Panc1 (cell line): Measurements from ENCODE around the gene CUZD1. TPM values are rescaled to one million over a fixed set of nuclear protein-coding genes. Genes with fewer than 3 reads are reported as not detected.

Source experiments
- ATAC-seq: fragments of 200-7000 bp; cut with Tn5 transposase; 2 replicates; pipeline ENCODE4 v1.9.1; 2020; ENCODE audit warnings: mild to moderate bottlenecking, moderate library complexity
- BruUV-seq: library from RNA; stranded (reverse); fragments of 400-500 nt; replicated peaks from 2 replicates; lab custom pipeline; 2021; lab: Mats Ljungman, UMichigan
- CTCF ChIA-PET: fragments of 300-600 bp; sonication (Branson Sonifier 250); formaldehyde crosslinking; loops from one replicate; lab custom pipeline; 2022; ENCODE audit warnings: antibody characterized with exemption; lab: Charles Lee
- POLR2A ChIA-PET: fragments of 300-600 bp; sonication (Branson Sonifier 250); formaldehyde crosslinking; loops from one replicate; lab custom pipeline; 2022; ENCODE audit warnings: antibody characterized with exemption; lab: Charles Lee
- DNase-seq: peaks from one replicate; pipeline ENCODE4 v3.0.0-alpha.2; 2010; ENCODE audit warnings: low read depth, low spot score
- H3K27ac ChIP-seq: 2 replicates; pipeline ENCODE4 v1.5.1; 2011; ENCODE audit warnings: mild to moderate bottlenecking, low read length, inconsistent platforms
- H3K27me3 ChIP-seq: fragments of 200-500 bp; sonication (Bioruptor generic); 2 replicates; pipeline ENCODE4 v1.6.0; 2014; ENCODE audit warnings: low read length, inconsistent platforms; ENCODE audit not compliant: control insufficient read depth, insufficient read depth
- H3K36me3 ChIP-seq: fragments of 200-500 bp; sonication (Bioruptor generic); 2 replicates; pipeline ENCODE4 v1.5.1; 2014; ENCODE audit warnings: inconsistent platforms, mild to moderate bottlenecking, low read length, moderate library complexity; ENCODE audit not compliant: control insufficient read depth, insufficient read depth
- H3K4me1 ChIP-seq: 2 replicates; pipeline ENCODE4 v1.5.1; 2011; ENCODE audit warnings: inconsistent platforms, mild to moderate bottlenecking, low read length, moderate library complexity; ENCODE audit not compliant: control insufficient read depth, insufficient read depth
- H3K4me3 ChIP-seq, 2 experiments: 2 replicates each; pipeline ENCODE4 v1.5.1; 2011 to 2012; ENCODE audit warnings: low read depth in 2 of 2, low read length in 2 of 2, mild to moderate bottlenecking in 2 of 2, inconsistent platforms in 1 of 2, moderate library complexity in 1 of 2
- H3K9me3 ChIP-seq: fragments of 200-500 bp; sonication (Bioruptor generic); 2 replicates; pipeline ENCODE4 v1.5.1; 2014; ENCODE audit warnings: low read depth, mild to moderate bottlenecking, inconsistent platforms, low read length, moderate library complexity; ENCODE audit not compliant: control insufficient read depth, insufficient read depth
- POLR2AphosphoS5 ChIP-seq: IDR thresholded peaks from 2 replicates; pipeline ENCODE4 v1.6.1; 2012; ENCODE audit warnings: mild to moderate bottlenecking, low read depth, low read length, moderate library complexity
- SIN3A ChIP-seq: IDR thresholded peaks from 2 replicates; pipeline ENCODE4 v1.6.1; 2012; ENCODE audit warnings: low read depth, mild to moderate bottlenecking, low read length, moderate library complexity, borderline replicate concordance; ENCODE audit not compliant: insufficient read depth
- TCF7L2 ChIP-seq: IDR thresholded peaks from 2 replicates; pipeline ENCODE4 v1.6.1; 2011; ENCODE audit warnings: mild to moderate bottlenecking, low read depth, low read length, inconsistent platforms
- in situ Hi-C: cut with HindIII; loops from 2 replicates; pipeline ENCODE4 v1.10.0; 2016; ENCODE audit warnings: low sequenced_read_pairs, low pct_unique_long_range_greater_than_20kb
- intact Hi-C: fragments of 100-400 bp; cut with micrococcal nuclease; formaldehyde crosslinking; loops from one replicate; pipeline ENCODE4 v1.10.0; 2022; ENCODE audit not compliant: unreplicated experiment
- total RNA-seq: library from RNA; stranded (reverse); gene quantifications from one replicate; pipeline ENCODE4 v1.2.1, GENCODE V29; 2021; ENCODE audit not compliant: unreplicated experiment
- TF ChIP-seq, protein P1 (sequence below), 2 experiments: IDR thresholded peaks; 2 replicates each; pipeline ENCODE4 v1.6.1; 2011 to 2012; ENCODE audit warnings: low read depth in 2 of 2, control low read depth in 1 of 2, low read length in 1 of 2, mild to moderate bottlenecking in 1 of 2, moderate library complexity in 1 of 2; ENCODE audit not compliant: insufficient read depth in 1 of 2
- TF ChIP-seq, protein P2 (sequence below): fragments of 450-650 bp; IDR thresholded peaks from 2 replicates; pipeline ENCODE4 v1.5.1; 2017; ENCODE audit warnings: mild to moderate bottlenecking

CUZD1 gene
- total RNA-seq, 1 experiment from 2014 or later: 2.9 TPM

DNA sequence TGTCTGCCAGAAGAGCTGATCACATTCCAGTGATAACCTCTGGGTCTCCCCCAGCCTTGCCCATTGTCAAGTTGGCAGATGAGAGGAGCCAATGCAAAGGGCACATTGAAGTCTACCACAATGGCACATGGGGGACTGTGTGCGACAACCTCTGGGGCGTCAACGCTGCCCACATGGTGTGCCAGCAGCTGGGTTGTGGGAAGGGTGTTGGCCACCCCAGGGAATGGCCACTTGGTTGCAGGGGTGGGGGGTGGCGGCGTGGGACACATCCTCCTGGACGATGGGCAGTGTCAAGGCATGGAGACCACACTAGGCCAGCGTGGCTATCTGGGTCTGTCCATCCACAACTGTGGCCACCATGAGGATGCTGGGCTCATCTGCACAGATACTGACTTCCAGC, 43.4 kb downstream of the CUZD1 start:
- Histone ChIP-seq H3K9me3 (no peaks in the 10 kb centered on the region), H3K27ac (no peak overlapping the region), H3K27me3 (peaks cover 23% of the 10 kb centered on the region), H3K4me3 (no peak overlapping the region), H3K4me1 (no peaks in the 10 kb centered on the region), H3K36me3 (no peaks in the 10 kb centered on the region)
- intact Hi-C loops: no loop called here
- no peak for ATAC-seq
- POLR2A ChIA-PET: no interaction called here
- in situ Hi-C loops: no loop called here
- TF ChIP-seq POLR2AphosphoS5 (no peak), SIN3A (no peak), TCF7L2 (no peak)
- TF ChIP-seq, protein P1, sequence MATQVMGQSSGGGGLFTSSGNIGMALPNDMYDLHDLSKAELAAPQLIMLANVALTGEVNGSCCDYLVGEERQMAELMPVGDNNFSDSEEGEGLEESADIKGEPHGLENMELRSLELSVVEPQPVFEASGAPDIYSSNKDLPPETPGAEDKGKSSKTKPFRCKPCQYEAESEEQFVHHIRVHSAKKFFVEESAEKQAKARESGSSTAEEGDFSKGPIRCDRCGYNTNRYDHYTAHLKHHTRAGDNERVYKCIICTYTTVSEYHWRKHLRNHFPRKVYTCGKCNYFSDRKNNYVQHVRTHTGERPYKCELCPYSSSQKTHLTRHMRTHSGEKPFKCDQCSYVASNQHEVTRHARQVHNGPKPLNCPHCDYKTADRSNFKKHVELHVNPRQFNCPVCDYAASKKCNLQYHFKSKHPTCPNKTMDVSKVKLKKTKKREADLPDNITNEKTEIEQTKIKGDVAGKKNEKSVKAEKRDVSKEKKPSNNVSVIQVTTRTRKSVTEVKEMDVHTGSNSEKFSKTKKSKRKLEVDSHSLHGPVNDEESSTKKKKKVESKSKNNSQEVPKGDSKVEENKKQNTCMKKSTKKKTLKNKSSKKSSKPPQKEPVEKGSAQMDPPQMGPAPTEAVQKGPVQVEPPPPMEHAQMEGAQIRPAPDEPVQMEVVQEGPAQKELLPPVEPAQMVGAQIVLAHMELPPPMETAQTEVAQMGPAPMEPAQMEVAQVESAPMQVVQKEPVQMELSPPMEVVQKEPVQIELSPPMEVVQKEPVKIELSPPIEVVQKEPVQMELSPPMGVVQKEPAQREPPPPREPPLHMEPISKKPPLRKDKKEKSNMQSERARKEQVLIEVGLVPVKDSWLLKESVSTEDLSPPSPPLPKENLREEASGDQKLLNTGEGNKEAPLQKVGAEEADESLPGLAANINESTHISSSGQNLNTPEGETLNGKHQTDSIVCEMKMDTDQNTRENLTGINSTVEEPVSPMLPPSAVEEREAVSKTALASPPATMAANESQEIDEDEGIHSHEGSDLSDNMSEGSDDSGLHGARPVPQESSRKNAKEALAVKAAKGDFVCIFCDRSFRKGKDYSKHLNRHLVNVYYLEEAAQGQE (IDR thresholded peaks at IDR 0.05; ENCODE audit: insufficient read depth in 1 of 2, low read depth in 2 of 2, low read length in 1 of 2): no peak
- TF ChIP-seq, protein P2, sequence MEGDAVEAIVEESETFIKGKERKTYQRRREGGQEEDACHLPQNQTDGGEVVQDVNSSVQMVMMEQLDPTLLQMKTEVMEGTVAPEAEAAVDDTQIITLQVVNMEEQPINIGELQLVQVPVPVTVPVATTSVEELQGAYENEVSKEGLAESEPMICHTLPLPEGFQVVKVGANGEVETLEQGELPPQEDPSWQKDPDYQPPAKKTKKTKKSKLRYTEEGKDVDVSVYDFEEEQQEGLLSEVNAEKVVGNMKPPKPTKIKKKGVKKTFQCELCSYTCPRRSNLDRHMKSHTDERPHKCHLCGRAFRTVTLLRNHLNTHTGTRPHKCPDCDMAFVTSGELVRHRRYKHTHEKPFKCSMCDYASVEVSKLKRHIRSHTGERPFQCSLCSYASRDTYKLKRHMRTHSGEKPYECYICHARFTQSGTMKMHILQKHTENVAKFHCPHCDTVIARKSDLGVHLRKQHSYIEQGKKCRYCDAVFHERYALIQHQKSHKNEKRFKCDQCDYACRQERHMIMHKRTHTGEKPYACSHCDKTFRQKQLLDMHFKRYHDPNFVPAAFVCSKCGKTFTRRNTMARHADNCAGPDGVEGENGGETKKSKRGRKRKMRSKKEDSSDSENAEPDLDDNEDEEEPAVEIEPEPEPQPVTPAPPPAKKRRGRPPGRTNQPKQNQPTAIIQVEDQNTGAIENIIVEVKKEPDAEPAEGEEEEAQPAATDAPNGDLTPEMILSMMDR: no peak
- BruUV-seq: no TSS peak
- CTCF ChIA-PET: no interaction called here
- no peak for DNase-seq

DNA sequence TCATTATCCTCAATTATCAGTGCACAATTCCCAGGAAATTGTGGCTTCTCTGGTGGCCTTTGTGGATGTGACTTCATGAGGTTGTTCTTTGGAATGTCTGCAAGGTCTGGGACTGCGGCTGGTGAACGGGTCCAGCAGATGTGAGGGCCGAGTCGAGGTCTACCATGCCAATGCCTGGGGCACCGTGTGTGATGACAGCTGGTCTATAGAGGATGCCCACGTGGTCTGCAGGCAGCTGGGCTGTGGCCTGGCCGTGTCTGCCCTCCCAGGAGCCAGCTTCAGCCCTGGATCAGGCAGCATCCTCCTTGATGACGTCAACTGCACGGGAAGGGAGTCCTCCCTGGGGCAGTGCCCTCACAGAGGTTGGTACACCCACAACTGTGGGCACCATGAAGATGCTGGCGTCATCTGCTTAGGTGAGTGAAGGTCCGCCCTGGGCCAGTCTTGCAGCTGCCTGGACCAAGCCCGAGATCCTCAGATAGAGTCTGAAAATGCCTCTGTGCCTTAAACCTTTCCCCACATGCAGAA, 46.9 kb downstream of the CUZD1 start:
- TF ChIP-seq SIN3A (no peak), TCF7L2 (no peak), POLR2AphosphoS5 (no peak)
- TF ChIP-seq, protein P2: no peak
- TF ChIP-seq, protein P1 (IDR thresholded peaks at IDR 0.05; ENCODE audit: insufficient read depth in 1 of 2, low read depth in 2 of 2, low read length in 1 of 2): no peak
- H3K4me1 ChIP-seq: no peaks in the 10 kb centered on the region
- H3K9me3 ChIP-seq: no peaks in the 10 kb centered on the region
- ChIA-PET CTCF (no interaction called here), POLR2A (no interaction called here)
- no peak for ATAC-seq
- H3K27ac ChIP-seq: no peak overlapping the region
- DNase-seq: no peak
- BruUV-seq: no TSS peak
- intact Hi-C loops (no loop called here), in situ Hi-C loops (no loop called here)
- H3K27me3 ChIP-seq: peaks cover 21% of the 10 kb centered on the region
- no peak overlapping the region for H3K4me3 ChIP-seq
- no peaks in the 10 kb centered on the region for H3K36me3 ChIP-seq
